GM21526 (cell line): ENCODE measurements around the gene DYNLT4.
"Not testable (repeated sequence)": the region's sequence is repeated elsewhere in the genome, so short reads cannot be mapped to it uniquely, and the experiment has no call there.

Source experiments
- ATAC-seq: cut with Tn5 transposase; IDR thresholded peaks from one replicate; pipeline ENCODE4 v1.9.1; 2021; ENCODE audit warnings: moderate library complexity; ENCODE audit not compliant: unreplicated experiment, low FRiP score

DYNLT4 gene

GRCh38 chr1:44775078-44775929 is 31.8 kb downstream of the DYNLT4 start, which contains the start of gene RPS8:
Gene RPS8, plus strand, starts transcription at chr1:44775540. Its CDS starts 57 bp downstream, at chr1:44775597.
- ATAC-seq = peak; percentile 68

- not testable (repeated sequence) for ATAC-seq
These were observed 40.7 kb downstream of the DYNLT4 start for GRCh38 chr1:44766421-44766820.

- no peak for ATAC-seq
These were observed 46.3 kb downstream of the DYNLT4 start for GRCh38 chr1:44760876-44761275.

GRCh38 chr1:44759077-44759476 is 48.1 kb downstream of the DYNLT4 start:
- no peak for ATAC-seq

GRCh38 chr1:44757420-44757819 is 49.7 kb downstream of the DYNLT4 start:
- no peak for ATAC-seq
